ENCODE results near the gene ATXN1.
"Not testable (repeated sequence)": the region's sequence is repeated elsewhere in the genome, so short reads cannot be mapped to it uniquely, and the experiment has no call there.

DNA sequence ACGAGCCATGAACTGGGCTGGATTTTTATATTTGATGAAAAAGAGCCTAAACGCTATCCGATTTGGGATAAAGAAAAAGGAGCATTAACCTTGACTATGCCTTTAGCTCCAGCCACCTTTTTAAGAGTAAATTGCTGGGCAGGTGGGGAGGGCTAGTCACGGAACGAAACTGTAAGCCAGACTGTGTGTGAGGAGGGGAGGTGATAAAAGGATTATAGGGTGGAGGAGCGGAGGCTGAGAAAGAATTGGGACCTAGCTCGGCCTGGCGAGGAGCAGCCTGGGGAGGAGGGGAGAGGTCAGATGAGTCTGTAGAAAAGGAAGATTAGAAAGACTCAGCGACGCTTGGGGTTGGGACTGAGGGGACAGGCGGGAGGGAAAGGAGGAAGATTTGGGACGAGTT is 498.5 kb downstream of the ATXN1 start:
- TF ChIP-seq, protein P1, sequence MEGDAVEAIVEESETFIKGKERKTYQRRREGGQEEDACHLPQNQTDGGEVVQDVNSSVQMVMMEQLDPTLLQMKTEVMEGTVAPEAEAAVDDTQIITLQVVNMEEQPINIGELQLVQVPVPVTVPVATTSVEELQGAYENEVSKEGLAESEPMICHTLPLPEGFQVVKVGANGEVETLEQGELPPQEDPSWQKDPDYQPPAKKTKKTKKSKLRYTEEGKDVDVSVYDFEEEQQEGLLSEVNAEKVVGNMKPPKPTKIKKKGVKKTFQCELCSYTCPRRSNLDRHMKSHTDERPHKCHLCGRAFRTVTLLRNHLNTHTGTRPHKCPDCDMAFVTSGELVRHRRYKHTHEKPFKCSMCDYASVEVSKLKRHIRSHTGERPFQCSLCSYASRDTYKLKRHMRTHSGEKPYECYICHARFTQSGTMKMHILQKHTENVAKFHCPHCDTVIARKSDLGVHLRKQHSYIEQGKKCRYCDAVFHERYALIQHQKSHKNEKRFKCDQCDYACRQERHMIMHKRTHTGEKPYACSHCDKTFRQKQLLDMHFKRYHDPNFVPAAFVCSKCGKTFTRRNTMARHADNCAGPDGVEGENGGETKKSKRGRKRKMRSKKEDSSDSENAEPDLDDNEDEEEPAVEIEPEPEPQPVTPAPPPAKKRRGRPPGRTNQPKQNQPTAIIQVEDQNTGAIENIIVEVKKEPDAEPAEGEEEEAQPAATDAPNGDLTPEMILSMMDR (conservative IDR thresholded peaks at IDR 0.05; ENCODE audit: low read depth, low read length): not testable (repeated sequence)
- not testable (repeated sequence) for TF ChIP-seq EZH2 (IDR thresholded peaks at IDR 0.05; ENCODE audit: borderline replicate concordance, low read depth, low read length, poor library complexity, severe bottlenecking)
